Stimulated activated CD4-positive, alpha-beta T cell treated with anti-CD3 and anti-CD28 coated beads, Interleukin-15, amount 100 ng/mL, for 24 hours (primary cell): ENCODE results near the gene HBS1L.

Experiments
- DNase-seq: peaks from one replicate; pipeline ENCODE4 v3.0.0-alpha.2; 2020

The HBS1L gene

GRCh38 chr6:134943522-134944111, 111.0 kb downstream of the HBS1L start:
- no peak for DNase-seq

GRCh38 chr6:134938896-134939295, 115.7 kb downstream of the HBS1L start:
- peak; percentile 85 for DNase-seq

GRCh38 chr6:134937426-134937825, 117.2 kb downstream of the HBS1L start:
- DNase-seq: no peak

GRCh38 chr6:134936931-134937330, 117.7 kb downstream of the HBS1L start:
- no peak for DNase-seq

- no peak for DNase-seq
Observed at GRCh38 chr6:134936476-134936875, 118.1 kb downstream of the HBS1L start.

- no peak for DNase-seq
Observed at GRCh38 chr6:134934793-134935485, 119.7 kb downstream of the HBS1L start.

GRCh38 chr6:134932535-134933470, 121.8 kb downstream of the HBS1L start:
- no peak for DNase-seq

- no peak for DNase-seq
Observed at GRCh38 chr6:134932098-134932497, 122.5 kb downstream of the HBS1L start.

GRCh38 chr6:134930463-134930862, 124.2 kb downstream of the HBS1L start:
- no peak for DNase-seq

GRCh38 chr6:134928151-134928900, 126.3 kb downstream of the HBS1L start:
- DNase-seq: no peak

- DNase-seq: no peak
Observed at GRCh38 chr6:134925800-134926199, 128.8 kb downstream of the HBS1L start.

GRCh38 chr6:134921721-134922261, 132.8 kb downstream of the HBS1L start:
- DNase-seq: no peak

- no peak for DNase-seq
Observed at GRCh38 chr6:134921276-134921675, 133.3 kb downstream of the HBS1L start.

- no peak for DNase-seq
Observed at GRCh38 chr6:134920422-134920821, 134.2 kb downstream of the HBS1L start.

- no peak for DNase-seq
Observed at GRCh38 chr6:134918418-134918961, 136.1 kb downstream of the HBS1L start.

GRCh38 chr6:134911547-134911946, 143.1 kb downstream of the HBS1L start:
- no peak for DNase-seq

- no peak for DNase-seq
Observed at GRCh38 chr6:134910593-134910935, 144.1 kb downstream of the HBS1L start.
